ENCODE measurements around the gene PRR5L.

Gene PRR5L

DNA sequence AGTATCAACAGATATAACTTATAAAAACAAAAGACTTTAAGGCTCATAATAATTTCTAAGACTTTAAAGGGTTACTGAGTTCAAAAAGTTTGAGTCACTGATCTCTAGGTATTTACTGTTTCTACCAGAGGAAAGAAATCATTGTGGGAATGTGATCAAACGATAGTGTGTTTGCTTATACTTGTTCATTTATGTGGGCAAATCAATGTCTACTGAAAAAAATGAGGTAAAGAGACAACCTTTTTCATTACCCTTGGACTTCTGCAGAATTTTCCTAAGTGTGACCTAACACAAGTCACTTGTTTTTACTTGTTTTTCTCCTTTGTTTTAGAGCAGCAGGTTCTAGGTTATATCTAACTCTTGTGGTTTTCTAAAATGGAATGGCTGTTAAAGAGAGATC is 65.4 kb downstream of the PRR5L start:
- no peak for DNase-seq

DNA sequence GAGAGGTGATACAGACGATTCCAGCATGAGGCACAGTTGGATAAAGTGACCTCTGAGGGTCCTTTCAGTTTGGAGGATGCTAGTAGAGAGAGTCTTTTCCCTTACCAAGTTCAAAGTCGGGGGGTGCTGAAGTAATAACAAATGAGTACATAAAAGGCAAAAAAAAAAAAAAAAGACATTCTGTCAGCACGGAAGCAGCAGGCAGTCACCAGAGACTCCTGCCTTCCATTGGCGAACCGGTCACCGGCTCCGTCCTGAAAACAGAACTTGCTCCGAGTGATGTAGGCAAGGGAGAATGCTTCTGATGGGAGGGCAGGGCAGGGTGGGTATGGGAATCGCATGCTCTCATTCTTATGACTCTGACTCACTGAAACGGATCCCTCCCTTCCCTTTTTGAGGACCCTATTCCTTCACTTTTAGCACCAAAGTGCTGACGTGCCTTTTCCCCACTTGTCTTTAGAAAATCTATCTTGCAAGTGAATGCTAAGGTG is 65.9 kb downstream of the PRR5L start:
- DNase-seq = no peak

DNA sequence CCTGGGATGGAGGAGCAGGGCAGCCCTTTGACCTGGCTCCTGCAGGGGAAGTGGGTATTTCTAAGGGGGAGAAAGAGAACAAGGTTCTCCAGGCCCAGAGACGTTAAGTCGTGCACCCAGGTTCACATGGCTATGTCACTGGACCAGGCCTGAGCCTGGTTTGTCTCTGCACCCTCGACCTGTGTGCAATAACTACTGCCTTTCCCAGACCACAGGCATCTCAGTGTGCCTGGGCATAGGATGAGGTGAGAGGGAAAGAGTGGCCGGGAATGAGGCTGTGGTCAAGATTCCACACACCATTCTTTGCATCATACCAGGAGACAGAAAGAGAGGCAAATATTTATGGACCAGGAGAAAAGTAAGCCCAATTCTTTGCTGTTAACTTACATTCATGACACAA is 66.8 kb downstream of the PRR5L start:
- DNase-seq = no peak

DNA sequence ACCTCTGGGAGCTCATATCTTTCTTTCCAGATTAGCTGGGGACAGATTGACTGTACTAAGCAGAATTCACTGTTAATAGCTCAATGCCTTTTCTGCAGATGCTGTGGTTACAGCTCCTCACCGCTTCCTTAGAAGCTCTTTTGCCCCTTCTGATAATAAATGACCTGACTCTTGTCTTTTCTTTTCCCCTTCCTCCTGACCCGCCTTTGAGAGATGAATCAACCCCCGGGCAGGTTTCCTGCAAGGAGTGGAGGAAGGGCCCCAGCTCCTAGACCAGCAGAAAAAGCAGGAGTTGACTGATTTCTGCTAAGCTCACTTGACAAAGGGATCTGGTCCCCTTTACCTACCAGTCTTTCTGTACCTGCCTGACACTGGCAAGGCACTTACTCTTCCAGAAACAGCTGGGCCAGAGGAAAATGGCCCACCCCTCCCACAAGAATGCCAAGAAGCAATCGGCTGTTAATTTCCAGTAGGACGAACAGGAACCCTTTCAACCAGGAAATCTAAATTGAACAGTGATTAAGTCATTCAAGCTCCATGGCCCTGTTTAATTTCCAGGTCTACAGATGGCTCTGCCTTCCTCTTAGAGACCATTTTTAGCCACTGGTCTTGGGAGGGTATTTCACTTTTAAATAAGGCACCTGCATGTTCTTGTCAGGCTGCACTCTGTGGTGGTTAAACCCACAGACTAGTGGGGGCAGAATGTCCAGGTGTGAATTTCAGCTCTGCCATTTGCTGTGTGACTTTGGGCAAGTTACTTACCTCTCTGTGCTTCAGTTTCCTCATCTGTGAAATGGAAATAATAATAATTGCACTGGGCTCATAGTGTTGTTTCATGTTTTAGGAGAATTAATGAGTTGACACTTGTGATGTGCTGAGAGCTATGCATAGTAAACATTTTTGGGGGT is 67.5 kb downstream of the PRR5L start:
- no peak for DNase-seq

DNA sequence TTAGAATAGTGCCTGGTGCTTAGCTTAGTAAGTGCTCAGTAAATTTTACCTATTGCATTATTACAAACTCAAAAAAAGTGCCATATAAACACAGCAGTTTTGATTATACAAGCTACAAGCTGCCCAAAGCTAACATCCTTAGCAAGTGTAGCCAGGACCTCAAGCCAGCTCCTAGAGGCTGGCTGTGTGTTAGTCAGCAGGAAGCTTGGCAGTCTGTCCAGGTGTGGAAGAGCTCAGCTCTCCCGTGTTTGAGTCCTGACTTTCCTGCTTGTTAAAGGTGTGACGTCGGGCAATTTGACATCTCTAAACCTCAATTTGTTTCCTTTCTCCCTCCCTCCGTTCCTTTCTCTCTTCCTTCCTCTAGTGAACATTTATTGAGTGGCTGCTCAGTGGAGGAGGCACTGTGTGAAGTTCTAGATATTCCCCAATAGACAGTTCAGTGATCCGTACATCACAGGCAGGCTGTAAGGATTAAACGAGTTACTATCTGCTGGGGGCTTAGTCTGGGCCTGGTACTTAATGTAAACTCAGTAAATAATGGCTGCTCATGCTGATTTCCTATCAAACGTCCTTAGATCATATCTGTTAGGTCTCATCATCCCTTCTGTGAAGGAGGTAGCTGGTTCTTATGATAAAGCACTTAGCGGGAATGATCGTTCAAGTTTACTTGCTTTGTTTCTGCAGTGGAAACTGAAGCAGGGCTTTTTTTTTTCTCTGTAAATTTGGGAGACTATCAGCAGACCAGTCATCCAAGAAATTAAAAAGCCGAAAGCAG is 68.7 kb downstream of the PRR5L start:
- no peak for DNase-seq

DNA sequence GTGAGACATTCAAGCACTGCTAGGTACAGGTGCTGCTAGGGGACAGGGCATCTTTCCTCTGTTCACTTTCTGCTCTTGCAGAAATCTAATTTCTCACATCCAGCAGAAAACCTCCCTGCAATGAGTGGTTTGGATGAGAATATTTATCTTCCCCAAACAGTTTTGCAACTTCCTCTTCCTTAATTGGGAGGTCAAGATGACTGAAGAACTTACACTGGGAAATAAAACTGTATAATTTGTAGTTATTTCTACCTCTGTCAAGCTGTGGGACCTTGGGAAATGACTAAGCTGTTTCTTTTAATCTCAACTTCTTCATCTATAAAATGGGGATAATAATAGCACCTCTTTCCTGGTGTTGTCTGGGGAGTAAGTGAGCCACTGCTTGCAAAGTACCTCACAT is 69.8 kb downstream of the PRR5L start:
- no peak for DNase-seq

DNA sequence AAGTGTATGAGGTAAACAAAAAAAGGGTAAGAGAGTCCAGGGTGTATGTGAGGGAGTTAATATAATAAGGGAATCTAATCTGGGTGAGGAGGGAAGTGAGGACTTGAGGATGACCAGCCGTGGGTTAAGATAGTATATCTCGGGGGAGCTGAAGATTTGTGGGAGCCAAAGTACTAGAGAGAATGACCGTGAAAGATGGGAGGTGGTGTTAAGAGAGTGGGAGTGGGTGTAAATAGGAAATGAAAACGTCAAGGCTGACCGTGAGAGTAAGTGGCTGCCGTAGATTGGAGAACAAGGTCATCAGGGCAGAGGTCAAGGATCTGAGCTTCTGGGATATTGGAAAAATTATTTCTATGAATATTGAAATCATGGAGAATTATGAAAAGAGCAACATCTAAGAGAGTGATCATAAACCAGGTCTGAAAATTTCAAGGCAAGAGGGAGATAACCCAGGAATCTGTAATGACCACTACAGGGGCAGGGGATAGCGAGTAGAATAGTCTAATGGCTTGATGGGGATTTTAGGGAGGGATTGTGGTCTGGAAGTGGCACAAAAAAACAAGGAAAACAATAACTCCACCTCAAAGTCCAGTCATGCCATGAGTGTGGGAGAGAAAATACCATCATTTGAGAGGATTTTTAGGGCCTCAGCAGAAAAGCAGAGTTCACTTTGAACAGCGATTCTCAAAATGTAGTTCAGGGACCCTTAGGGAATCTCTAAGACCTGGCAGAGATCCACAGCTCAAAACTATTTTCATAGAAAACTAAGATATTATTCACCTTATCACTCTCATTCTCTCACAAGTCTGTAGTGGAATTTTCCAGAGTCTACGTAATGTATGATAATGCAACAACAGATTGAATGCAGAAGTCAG is 72.0 kb downstream of the PRR5L start:
- no peak for DNase-seq

DNA sequence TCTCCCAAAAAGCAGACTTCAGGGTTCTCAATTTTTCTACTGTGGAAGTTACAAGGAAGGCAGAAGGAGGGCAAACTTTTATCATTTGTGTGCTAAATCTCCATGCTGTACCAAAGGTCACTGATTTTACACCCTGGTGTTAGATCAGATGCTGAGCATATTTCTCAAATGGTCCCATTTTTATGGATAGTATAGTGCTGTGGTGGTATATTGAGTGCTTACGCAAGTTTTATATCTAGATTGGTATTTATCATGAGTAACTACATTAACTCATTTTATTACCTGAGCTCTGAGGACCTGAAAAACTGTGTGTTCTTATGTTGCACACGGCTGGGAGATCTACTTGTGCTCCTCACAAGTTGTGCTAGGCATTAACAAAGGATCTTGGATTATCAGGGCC is 75.1 kb downstream of the PRR5L start:
- DNase-seq = no peak

DNA sequence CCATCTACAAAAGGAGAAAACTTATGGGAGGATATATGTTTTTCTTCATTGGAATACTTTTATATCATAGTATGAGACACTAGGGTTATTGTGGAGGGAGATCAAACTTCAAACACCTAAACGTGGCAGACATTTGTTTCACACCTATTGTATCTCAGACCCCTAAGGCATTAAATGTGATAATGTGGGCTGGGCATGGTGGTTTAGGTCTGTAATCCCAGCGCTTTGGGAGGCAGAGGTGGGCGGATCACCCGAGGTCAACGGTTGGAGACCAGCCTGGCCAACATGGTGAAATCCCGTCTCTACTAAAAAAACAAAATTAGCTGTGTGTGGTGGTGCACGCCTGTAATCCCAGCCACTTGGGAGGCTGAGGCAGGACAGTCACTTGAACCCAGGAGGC is 75.5 kb downstream of the PRR5L start:
- no peak for DNase-seq

DNA sequence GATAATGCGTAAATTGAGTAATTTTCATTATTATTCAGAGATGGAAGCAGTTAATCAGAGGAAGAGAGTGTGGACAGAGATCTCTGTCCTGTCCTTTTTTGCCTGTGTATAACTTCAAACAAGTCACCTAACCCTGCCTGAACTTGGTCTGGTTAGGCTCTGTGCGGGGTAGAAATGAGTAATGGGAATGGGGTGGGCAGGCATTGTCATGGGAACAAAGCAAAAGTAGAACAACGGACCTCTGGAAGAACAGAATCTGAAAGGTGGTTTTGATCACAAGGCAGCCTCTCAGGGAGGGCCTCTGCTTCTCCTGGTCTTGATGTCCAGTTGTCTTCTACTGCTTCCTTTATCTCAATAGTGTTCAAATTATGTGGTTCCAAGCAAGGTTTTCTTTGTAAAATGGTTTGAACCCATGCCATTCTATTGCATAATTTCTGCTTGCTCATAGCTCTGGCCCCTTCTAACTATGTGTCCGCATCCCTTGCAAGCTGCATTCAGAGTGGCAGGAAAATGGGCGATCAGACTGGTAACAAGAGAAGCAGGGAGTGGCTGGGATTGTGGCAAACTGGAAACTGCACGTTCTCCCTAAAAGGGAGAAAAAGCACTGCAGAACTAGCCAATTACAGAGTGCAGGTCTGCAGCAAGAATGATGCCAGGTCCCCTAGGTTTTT is 76.1 kb downstream of the PRR5L start:
- no peak for DNase-seq

DNA sequence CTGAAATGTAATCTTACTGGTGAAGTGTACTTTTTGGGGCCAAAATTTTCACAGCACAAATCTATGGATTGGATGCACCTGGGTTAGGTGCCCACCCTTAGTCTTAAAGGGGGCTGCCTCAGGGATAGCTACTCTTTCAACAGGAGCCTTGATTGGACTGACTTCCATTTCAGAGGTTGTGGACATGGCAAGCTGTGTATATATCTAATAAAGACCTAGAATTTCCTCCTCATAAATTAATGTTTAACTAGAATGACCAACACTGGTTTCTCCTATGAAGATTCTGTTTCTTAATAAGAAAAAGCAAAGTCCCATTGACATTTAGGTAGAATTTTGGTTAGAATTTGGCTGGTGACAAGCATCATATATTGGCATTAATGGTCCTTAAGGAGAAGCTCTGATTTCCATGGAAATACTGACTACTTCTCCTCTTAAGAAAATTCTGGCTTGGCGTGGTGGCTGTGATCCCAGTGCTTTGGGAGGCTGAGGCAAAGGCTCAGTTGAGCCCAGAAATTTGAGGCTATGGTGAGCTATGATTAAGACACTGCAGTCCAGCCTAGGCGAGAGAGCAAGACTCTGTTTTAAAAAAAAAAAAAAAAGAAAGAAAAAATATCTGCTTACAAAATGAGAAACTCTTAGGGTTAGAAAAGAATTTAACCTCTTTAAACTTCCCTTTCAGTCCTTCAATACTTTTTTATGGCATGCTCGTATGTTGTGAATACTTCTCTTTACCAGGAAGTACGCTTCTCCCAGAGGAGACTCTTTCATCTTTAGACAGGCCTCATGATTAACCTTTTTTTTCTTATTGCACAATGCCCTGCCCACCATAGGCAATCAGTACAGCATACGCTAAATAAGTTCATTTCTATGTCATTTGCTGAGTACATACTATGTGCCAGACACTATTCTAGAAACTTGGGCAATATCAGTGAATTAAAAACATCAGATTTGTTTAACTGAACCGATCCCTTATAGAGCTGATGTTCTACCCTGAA is 77.2 kb downstream of the PRR5L start:
- DNase-seq = no peak

DNA sequence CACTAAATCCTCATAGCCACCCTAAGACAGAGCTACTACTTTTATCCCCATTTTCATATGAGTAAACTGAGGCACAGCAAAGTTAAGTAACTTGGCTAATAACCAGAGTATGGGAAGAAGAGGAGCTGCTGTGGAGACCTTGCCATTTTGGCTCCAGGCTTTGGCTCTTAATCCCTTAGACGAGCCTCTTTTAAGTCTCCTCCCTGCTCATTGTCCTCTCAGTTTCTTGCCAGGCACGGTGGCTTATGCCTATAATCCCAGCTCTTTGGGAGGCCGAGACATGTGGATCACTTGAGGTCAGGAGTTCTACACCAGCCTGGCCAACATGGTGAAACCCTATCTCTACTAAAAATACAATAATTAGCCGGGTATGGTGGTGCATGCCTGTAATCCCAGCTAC is 78.6 kb downstream of the PRR5L start:
- DNase-seq = no peak

DNA sequence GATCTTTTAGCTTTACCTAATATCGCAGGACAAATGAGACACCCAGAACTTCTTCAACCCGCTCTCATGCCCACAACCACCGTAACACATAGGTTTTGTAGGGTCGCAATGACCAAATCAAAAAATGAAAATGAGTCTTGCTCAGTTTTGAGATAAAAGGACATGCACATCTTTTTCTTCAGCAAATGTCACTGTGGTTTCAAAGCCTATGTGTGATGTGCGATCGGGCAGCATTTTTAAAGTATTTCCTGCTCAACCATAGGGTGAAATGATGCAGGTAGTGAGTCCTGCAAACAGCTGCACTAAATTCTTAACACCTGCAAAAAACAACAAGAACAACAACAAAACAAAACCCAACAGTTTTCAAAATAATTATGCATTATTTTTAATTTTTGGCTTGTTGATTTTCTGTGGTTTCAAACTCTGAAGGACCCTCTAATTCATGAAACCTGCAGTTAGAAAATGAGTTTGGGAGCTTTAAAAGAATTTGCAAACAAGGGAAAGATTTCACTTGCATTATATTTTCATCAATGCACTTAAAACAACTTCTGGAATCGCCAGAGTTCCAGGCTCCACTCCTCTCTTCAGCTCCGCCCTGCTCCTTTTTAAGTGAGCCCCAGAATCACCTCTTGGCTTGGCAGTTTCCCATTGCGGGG is 79.4 kb downstream of the PRR5L start:
- no peak for DNase-seq

DNA sequence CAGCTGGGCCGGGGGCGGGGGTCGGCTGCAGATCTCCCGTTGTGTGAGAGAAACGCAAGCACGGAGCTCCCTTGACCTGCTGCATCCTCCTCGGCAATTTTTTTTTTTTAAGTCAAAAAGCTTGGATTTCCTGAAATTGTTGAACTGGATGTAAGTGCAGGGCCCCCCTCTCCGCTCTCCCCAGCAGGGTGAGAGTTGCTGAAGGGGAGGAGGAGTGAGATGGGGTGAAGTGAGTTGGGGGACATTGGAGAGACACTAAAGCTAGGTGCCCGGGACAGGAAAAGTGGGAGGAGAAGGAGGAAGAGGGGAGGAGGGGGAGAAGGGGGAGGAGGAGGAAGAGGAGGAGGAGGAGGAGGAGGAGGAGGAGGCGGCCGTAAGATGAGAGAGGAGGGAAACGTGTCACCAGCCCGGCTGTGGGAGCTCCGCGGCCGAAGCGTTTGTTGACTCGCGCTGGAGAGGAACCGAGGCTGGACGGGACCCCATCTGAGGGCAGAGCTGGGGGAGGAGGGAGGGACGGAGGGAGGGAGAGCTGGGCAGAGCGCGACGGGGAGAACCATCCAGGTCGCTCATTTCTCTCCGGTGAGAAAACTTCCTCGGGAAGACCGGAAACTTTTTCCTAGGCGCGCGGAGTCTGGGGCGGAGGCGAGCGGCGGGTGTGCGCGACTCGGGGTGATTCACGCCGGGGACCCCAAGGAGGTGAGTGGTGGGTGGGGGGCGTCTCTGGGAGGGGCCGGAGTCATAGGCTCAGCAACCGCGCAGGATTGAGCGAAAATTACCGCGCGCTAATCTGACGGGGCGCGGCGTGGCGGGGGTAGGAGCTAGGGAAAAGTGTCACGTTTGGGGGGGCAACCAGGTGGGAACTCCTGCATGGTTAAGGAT is 80.2 kb downstream of the PRR5L start:
- DNase-seq = no peak

DNA sequence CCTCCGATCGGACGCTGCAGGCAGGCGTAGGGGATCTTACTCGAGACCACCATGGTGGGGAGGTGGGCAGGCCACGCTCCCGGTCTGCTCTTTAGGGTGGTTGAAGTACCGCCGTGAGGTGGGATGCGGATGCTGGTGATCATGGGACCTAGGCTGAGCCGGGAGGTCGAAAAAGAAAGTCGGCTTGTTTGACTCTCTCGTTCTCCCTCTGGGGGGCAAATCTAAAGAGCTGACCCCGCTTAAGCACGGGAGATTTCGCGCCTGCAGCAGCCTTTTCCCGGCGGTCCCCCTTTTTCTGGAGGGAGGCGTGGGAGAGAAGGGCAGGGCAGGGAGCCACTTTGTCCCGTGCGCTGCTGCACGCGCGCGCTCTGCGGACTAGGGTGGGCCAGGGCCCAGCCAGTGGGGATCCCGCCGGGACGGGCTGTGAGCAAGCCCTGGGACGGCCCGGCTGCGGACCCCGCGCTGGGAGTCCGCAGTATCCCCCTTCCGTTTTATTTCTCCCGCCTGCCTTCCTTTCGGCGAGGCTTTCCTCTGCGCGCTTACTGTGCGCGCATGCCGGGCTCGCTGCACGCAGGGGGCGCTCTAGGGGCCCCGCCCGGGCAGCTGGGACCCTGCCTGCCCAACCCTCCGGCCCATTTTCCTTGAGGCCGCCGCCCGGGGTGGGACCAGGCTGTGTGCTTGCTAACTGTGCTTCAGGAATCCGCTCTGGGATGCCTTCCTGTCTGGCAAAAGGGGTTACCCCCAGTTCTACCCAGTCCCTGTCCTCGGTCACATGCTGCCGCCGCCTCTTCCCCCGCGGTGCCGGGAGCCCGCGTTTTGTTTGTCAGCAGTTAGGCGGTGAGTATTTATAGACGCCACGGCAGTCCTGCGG is 81.0 kb downstream of the PRR5L start:
- peak; percentile 19 for DNase-seq

DNA sequence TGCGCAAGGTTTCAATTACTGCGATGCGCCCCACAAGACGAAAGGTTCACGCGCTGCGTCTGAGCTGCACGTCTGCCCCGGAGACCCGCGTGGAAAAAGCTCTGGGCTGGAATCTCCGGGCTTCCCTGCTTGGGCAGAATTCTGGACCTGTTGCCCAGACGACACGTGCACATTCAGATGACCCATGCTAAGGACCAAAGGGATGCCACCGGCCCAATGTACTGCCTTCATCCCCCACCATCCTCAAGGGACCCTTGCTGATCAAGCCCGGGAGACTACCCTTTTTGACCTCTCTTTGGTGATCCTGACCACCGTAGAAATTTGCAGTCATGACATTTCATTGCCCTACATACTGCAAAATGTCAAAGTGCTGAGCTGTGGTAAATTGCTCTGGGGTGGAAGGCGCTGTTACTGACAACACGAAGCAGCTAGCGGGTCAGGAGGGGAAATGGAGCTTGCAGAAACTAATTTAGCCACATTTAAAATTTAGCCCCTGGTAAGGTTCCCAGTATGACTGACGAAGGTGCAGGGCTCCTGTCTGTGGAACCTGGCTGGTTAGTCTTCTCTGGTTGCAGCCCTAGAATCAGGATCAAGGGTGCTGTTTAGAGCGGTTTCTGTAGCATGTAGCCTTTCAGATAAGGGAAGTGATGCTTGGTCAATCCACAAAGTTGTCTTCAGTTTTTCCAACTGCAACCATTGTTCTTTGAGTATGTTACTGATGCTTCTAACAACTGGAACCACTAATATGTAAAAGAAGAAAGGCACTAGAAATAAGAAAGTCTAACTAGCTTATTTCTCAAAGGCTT is 81.9 kb downstream of the PRR5L start:
- DNase-seq = no peak

DNA sequence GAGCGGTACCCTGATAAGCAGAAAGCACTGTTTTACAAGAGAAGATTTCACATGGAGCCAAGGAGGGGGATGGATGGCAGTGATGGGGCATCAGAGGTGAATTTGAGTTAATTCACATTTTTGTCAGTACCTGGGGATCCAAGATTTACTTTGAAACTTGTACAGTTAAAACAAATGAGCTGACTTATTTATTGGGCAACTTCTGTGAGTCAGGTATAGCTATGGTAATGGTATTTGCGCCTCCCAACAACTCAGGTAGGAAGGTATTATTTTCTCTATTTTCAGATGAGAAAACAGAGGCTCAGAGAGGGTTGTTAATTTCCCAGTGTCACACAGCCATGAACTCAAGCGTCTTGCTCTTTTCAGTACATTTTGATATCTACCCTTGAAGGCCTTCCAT is 83.6 kb downstream of the PRR5L start:
- DNase-seq = no peak
